Urinary bladder (tissue), 4 donors: Measurements from ENCODE around the gene NLGN3. TPM values are rescaled to one million over a fixed set of nuclear protein-coding genes. Genes with fewer than 3 reads are reported as not detected.

Source experiments
- DNase-seq: peaks from one replicate; pipeline ENCODE4 v3.0.0-alpha.2; 2015; ENCODE audit errors: extremely low spot score
- H3K27ac ChIP-seq: one replicate; pipeline ENCODE4 v1.5.1; 2013; ENCODE audit warnings: low read depth, mild to moderate bottlenecking, moderate library complexity
- H3K36me3 ChIP-seq: one replicate; pipeline ENCODE4 v1.6.1; 2013; ENCODE audit warnings: mild to moderate bottlenecking, moderate library complexity; ENCODE audit not compliant: insufficient read depth
- H3K4me1 ChIP-seq: one replicate; pipeline ENCODE4 v1.6.1; 2013; ENCODE audit warnings: mild to moderate bottlenecking, moderate library complexity; ENCODE audit not compliant: insufficient read depth
- H3K4me3 ChIP-seq: one replicate; pipeline ENCODE4 v1.5.1; 2013; ENCODE audit warnings: low read depth, low read length
- WGBS: extraction: QIAGEN DNeasy Blood & Tissue Kit; methylation state at CpG from one replicate; pipeline ENCODE4 v1.1.7; 2013; 5-methylcytosine and 5-hydroxymethylcytosine counted together
- polyA plus RNA-seq: library from polyadenylated mRNA; stranded (reverse); fragments of 200-250 nt; gene quantifications from one replicate; pipeline ENCODE4 v1.2.3, GENCODE V29; 2013
- total RNA-seq: library from RNA; depleted of rRNA; stranded (reverse); fragments of >200 nt; gene quantifications from one replicate; pipeline ENCODE4 v1.2.3, GENCODE V29; 2014
- donor health status: healthy with polysubstance abuse.
- donor health status: healthy.

Gene NLGN3
- total RNA-seq (3.1 TPM), polyA plus RNA-seq (1.8 TPM)

GRCh38 chrX:71144651-71145050 lies at the start of gene NLGN3:
TSS of gene NLGN3 (plus strand) at chrX:71144841. CDS start at chrX:71147750, 2,909 bp downstream.
- Histone ChIP-seq H3K4me1 (no peaks in the 10 kb centered on the region), H3K27ac (no peak within 1 kb of the TSS), H3K4me3 (peak within 1 kb of the TSS; percentile 9), H3K36me3 (peaks cover 3% of the 10 kb centered on the region)
- 8% methylated on average over 28 of the region's 28 CpGs for WGBS
- DNase-seq = no peak

DNA sequence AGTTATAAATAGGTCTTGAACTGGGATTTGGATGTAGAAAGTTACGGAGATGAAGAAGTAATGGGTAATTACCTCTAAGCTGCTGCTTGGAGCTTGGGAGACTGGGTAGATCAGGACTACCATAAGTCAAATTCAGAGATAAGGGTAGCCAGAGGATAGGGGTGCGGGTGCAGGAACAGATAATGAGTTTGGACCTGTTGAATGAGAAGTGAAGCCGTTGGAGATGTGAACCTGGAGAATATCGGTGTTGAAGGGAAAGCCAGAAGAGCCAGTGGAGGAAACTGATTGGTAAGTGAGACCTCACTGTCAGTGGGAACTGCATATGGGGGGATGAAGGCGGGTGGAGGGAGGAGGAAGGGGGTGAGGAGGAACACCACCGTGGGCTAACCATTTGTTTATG lies 49.6 kb upstream of the NLGN3 start:
- Histone ChIP-seq H3K27ac (no peak overlapping the region), H3K4me1 (no peaks in the 10 kb centered on the region), H3K36me3 (no peaks in the 10 kb centered on the region), H3K4me3 (peak overlapping the region; percentile 45)
- WGBS = 19% methylated on average over 6 of the region's 6 CpGs
- DNase-seq = no peak

GRCh38 chrX:71095555-71095980 lies 49.1 kb upstream of the NLGN3 start, which contains the start of gene FOXO4:
TSS of gene FOXO4 (plus strand) at chrX:71095851. CDS start at chrX:71096529, 678 bp downstream.
- Histone ChIP-seq H3K4me3 (peak within 1 kb of the TSS; percentile 45), H3K27ac (no peak within 1 kb of the TSS), H3K36me3 (no peaks in the 10 kb centered on the region), H3K4me1 (no peaks in the 10 kb centered on the region)
- peak; percentile 79 for DNase-seq
- under 1% methylated on average over 29 of the region's 29 CpGs for WGBS

DNA sequence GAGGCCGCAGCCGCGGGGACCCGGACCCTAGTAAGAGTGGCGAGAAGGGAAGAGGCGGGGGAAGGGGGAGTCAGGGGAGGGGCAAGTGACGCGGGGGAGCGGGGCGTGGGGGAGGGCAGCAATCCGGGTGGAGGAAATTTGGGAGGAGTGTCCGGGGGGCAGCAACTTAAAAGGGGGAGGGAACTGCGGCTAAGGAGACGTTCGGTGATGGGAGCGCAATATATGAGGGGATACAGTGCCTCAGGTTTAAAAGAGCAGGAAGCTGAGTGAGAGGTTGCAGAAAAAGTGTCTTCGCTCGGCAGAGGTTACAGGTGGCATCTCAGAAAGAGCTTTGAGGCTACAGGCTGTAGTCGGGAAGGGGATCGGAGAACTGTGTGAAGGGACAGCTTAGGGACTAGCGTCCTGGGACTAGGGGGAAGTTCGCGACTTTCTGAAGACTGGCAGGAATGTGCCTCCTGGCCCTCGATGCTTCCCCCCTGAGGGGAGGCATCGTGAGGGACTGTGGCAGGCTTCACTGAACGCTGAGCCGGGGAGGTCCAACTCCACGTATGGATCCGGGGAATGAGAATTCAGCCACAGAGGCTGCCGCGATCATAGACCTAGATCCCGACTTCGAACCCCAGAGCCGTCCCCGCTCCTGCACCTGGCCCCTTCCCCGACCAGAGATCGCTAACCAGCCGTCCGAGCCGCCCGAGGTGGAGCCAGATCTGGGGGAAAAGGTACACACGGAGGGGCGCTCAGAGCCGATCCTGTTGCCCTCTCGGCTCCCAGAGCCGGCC lies 48.5 kb upstream of the NLGN3 start:
- WGBS = under 1% methylated on average over 46 of the region's 46 CpGs
- H3K4me1 ChIP-seq = no peaks in the 10 kb centered on the region
- peak overlapping the region; percentile 45 for H3K4me3 ChIP-seq
- no peak for DNase-seq
- H3K27ac ChIP-seq = no peak overlapping the region
- H3K36me3 ChIP-seq = no peaks in the 10 kb centered on the region

- no peaks in the 10 kb centered on the region for H3K36me3 ChIP-seq
- no peak for DNase-seq
- 4% methylated on average over 9 of the region's 9 CpGs for WGBS
- H3K27ac ChIP-seq = no peak overlapping the region
- peak overlapping the region; percentile 45 for H3K4me3 ChIP-seq
- no peaks in the 10 kb centered on the region for H3K4me1 ChIP-seq
These were observed 47.9 kb upstream of the NLGN3 start for GRCh38 chrX:71096760-71097032.

DNA sequence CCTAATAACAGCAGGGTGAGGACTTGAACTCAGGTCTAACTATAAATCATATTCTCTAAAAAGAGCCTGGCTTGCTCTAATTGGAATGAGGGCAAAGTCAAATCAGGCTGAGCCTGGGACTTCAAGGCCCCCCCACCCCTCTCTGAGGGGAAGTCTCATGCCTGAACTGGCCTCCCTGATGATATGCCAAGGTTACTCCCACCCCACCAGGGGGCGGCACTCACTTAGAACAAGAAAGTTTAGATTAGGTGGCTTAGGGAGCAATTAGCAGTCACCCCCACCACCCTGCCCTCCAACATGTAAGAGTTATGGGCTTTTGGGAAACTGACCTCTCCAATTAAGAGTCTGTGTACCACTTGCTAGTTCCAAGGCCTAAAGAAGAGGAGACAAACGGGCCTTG lies 46.3 kb upstream of the NLGN3 start:
- WGBS = 25% methylated on average over 2 of the region's 2 CpGs
- no peak overlapping the region for H3K4me3 ChIP-seq
- DNase-seq = no peak
- H3K27ac ChIP-seq = no peak overlapping the region
- H3K36me3 ChIP-seq = no peaks in the 10 kb centered on the region
- H3K4me1 ChIP-seq = no peaks in the 10 kb centered on the region

DNA sequence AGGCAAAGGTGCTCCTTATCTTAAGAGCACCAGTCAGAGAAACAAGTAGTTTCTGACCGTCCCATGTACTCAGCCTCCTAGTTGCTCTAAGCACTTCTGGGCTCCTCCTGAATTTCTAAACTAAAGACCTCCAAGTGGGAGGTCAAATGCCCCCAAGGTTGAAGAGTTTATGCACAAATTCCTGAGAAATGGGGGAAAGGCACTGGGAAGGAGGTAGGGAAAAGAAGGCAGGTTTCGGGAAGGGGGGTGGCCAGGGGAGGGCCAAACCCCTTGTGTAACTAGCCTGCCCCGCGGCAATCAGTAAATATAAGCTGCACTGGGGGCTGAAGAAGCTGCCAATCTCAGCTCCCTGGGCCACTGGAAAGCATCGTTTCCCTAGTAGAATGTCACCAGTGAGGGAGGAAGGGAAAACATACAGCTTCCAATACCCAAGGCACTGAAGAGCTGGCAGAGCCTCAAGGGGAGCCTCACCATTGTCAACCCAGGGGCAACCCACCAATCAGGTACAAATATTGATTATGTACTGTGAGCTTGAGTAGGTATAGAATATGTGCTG lies 45.6 kb upstream of the NLGN3 start:
- Histone ChIP-seq H3K27ac (no peak overlapping the region), H3K4me1 (no peaks in the 10 kb centered on the region), H3K4me3 (no peak overlapping the region), H3K36me3 (no peaks in the 10 kb centered on the region)
- DNase-seq = no peak
- WGBS = 71% methylated on average over 5 of the region's 5 CpGs

GRCh38 chrX:71099736-71100135 lies 44.9 kb upstream of the NLGN3 start:
- Histone ChIP-seq H3K4me3 (no peak overlapping the region), H3K36me3 (no peaks in the 10 kb centered on the region), H3K4me1 (no peaks in the 10 kb centered on the region), H3K27ac (no peak overlapping the region)
- DNase-seq = no peak
- 90% methylated on average over 4 of the region's 4 CpGs for WGBS

DNA sequence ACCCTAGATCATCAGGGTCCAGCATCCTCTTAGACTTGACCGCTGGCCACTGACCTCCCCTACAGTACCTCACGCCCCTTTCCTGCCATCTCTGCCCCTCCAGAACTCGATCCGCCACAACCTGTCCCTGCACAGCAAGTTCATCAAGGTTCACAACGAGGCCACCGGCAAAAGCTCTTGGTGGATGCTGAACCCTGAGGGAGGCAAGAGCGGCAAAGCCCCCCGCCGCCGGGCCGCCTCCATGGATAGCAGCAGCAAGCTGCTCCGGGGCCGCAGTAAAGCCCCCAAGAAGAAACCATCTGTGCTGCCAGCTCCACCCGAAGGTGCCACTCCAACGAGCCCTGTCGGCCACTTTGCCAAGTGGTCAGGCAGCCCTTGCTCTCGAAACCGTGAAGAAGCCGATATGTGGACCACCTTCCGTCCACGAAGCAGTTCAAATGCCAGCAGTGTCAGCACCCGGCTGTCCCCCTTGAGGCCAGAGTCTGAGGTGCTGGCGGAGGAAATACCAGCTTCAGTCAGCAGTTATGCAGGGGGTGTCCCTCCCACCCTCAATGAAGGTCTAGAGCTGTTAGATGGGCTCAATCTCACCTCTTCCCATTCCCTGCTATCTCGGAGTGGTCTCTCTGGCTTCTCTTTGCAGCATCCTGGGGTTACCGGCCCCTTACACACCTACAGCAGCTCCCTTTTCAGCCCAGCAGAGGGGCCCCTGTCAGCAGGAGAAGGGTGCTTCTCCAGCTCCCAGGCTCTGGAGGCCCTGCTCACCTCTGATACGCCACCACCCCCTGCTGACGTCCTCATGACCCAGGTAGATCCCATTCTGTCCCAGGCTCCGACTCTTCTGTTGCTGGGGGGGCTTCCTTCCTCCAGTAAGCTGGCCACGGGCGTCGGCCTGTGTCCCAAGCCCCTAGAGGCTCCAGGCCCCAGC lies 43.8 kb upstream of the NLGN3 start:
- no peaks in the 10 kb centered on the region for H3K4me1 ChIP-seq
- WGBS = 77% methylated on average over 31 of the region's 31 CpGs
- no peak for DNase-seq

GRCh38 chrX:71102292-71102691 lies 42.3 kb upstream of the NLGN3 start:
- H3K27ac ChIP-seq = no peak overlapping the region
- no peak for DNase-seq
- no peak overlapping the region for H3K4me3 ChIP-seq
- H3K4me1 ChIP-seq = no peaks in the 10 kb centered on the region
- 55% methylated on average over 3 of the region's 3 CpGs for WGBS
- no peaks in the 10 kb centered on the region for H3K36me3 ChIP-seq

More for the DNA sequence above, 43.8 kb upstream of the NLGN3 start:
- H3K4me3 ChIP-seq = no peak overlapping the region
- no peak overlapping the region for H3K27ac ChIP-seq
- no peaks in the 10 kb centered on the region for H3K36me3 ChIP-seq

GRCh38 chrX:71103110-71103983 lies 41.3 kb upstream of the NLGN3 start:
- WGBS = 35% methylated on average over 9 of the region's 10 CpGs
- no peak for DNase-seq
- Histone ChIP-seq H3K36me3 (no peaks in the 10 kb centered on the region), H3K27ac (no peak overlapping the region), H3K4me1 (no peaks in the 10 kb centered on the region), H3K4me3 (no peak overlapping the region)

GRCh38 chrX:71105628-71106027 lies 39.0 kb upstream of the NLGN3 start:
- Histone ChIP-seq H3K4me1 (no peaks in the 10 kb centered on the region), H3K36me3 (no peaks in the 10 kb centered on the region), H3K27ac (no peak overlapping the region), H3K4me3 (no peak overlapping the region)
- 92% methylated on average over 3 of the region's 3 CpGs for WGBS
- DNase-seq = no peak

DNA sequence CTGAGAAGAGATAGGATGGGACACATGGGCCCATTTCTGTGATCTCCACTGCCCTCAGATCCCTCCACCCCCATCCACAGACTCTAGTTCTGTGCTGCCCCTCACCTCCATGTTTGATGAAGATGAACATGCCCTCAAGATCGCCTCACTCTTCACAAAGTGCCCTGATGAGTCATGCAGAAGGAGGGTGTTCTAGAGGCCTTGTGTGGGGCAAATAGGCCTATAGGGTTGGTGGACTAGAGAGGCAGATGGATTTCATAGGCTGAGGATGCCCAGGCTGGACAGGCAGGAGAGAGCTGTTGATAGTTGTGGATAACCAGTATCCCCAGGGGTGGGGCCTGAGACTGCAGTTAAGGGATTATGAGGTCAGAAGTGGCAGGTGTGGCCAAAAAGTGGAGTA lies 38.2 kb upstream of the NLGN3 start, which contains the start of gene CXorf65:
Gene CXorf65, minus strand, starts transcription at position 314 of the 400 bp plus-strand sequence. Its CDS starts 184 bp downstream, at position 130.
- Histone ChIP-seq H3K4me3 (no peak within 1 kb of the TSS), H3K36me3 (no peaks in the 10 kb centered on the region), H3K4me1 (no peaks in the 10 kb centered on the region), H3K27ac (no peak within 1 kb of the TSS)
- DNase-seq = no peak
- 85% methylated on average over 1 of the region's 1 CpG for WGBS
